ENCODE measurements around the gene H1-8.

H1-8 gene

DNA sequence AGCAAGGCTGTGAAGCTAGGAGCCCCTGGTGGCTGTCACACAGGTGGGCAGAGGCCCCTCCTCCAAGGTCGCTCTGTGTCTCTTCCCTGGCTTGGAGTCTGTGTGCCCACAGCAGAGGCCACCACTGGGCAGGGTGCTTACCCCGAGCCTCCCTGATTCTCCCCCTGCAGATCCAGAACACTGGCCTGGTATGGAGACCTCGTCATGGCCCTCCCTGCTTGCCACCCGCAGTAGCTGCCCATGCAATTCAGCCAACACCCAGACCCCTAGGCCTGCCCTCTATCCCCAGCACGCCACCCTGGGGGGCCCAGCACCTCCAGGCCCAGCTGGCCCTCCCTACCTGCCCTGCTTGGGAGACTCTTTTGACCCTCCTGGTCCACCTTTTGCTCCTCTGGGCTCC lies 20.0 kb upstream of the H1-8 start:
- Histone ChIP-seq H3K36me3 (ENCODE audit: control insufficient read depth, insufficient read depth, low read length) (no peaks in the 10 kb centered on the region), H3K9me3 (ENCODE audit: control insufficient read depth, low read length) (no peaks in the 10 kb centered on the region), H3K4me3 (ENCODE audit: insufficient read depth, low read depth, low read length, poor library complexity, severe bottlenecking) (no peak overlapping the region), H3K27ac (ENCODE audit: insufficient read depth, low read length, poor library complexity, severe bottlenecking) (no peak overlapping the region), H3K4me1 (ENCODE audit: control insufficient read depth, insufficient read depth, low read length, poor library complexity, severe bottlenecking) (no peaks in the 10 kb centered on the region), H3K27me3 (replicated peaks; ENCODE audit: control insufficient read depth, insufficient read depth, low read length, poor library complexity, severe bottlenecking) (no peaks in the 10 kb centered on the region)
- DNase-seq: no peak

DNA sequence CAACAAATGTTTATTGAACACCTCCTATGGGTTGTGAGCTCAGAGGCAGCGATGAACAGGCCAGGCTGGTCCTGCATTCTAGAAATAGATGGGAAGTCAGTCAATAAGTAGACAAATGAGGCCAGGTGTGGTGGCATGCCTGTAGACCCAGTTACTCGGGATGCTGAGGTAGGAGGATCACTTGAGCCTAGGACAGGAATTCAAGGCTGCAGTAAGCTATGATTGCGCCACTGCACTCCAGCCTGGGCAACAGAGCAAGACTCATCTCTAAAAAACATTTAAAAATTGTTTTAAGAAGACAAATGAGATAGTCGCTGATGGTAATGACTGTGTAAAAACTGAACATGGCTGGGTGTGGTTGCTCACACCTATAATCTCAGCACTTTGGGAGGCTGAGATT lies 18.9 kb upstream of the H1-8 start:
- DNase-seq: no peak
- no peaks in the 10 kb centered on the region for H3K36me3 ChIP-seq (ENCODE audit: control insufficient read depth, insufficient read depth, low read length)
- no peaks in the 10 kb centered on the region for H3K9me3 ChIP-seq (ENCODE audit: control insufficient read depth, low read length)
- no peaks in the 10 kb centered on the region for H3K4me1 ChIP-seq (ENCODE audit: control insufficient read depth, insufficient read depth, low read length, poor library complexity, severe bottlenecking)
- no peak overlapping the region for H3K4me3 ChIP-seq (ENCODE audit: insufficient read depth, low read depth, low read length, poor library complexity, severe bottlenecking)
- H3K27ac ChIP-seq (ENCODE audit: insufficient read depth, low read length, poor library complexity, severe bottlenecking): no peak overlapping the region
- no peaks in the 10 kb centered on the region for H3K27me3 ChIP-seq (replicated peaks; ENCODE audit: control insufficient read depth, insufficient read depth, low read length, poor library complexity, severe bottlenecking)

DNA sequence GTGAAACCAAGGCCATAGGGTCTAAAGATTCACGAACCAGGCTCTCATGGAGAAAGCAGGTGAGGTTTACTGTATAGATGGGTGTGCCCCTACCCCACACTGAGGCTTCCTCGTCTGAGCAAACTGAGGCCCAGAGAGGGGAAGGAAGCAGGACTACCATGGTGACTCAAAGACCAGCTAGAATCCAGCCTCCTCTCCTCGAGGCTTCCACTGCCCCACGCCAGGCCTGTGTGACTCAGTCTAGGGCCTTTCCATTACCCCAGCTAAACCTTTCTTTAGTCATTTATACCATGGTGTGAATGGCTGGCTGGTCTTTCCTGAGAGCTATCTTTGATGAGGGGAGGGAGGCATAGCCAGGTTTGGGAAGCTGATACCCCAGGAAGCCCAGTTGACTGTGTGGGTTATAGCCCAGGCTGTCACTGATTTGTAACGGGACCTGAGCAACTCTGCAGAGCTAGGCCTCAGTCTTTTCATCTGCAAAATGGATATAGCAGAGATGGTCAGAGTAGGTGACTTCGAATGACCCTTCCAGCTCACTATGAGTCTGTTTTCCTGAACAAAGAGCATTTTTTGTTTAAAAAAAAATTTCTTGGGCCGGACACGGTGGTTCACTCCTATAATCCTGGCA lies 17.5 kb upstream of the H1-8 start:
- no peak for DNase-seq
- Histone ChIP-seq H3K9me3 (ENCODE audit: control insufficient read depth, low read length) (no peaks in the 10 kb centered on the region), H3K4me3 (ENCODE audit: insufficient read depth, low read depth, low read length, poor library complexity, severe bottlenecking) (no peak overlapping the region), H3K27me3 (replicated peaks; ENCODE audit: control insufficient read depth, insufficient read depth, low read length, poor library complexity, severe bottlenecking) (no peaks in the 10 kb centered on the region), H3K27ac (ENCODE audit: insufficient read depth, low read length, poor library complexity, severe bottlenecking) (no peak overlapping the region), H3K4me1 (ENCODE audit: control insufficient read depth, insufficient read depth, low read length, poor library complexity, severe bottlenecking) (no peaks in the 10 kb centered on the region), H3K36me3 (ENCODE audit: control insufficient read depth, insufficient read depth, low read length) (no peaks in the 10 kb centered on the region)

GRCh38 chr3:129526121-129526900 lies 16.7 kb upstream of the H1-8 start:
- H3K4me1 ChIP-seq (ENCODE audit: control insufficient read depth, insufficient read depth, low read length, poor library complexity, severe bottlenecking): no peaks in the 10 kb centered on the region
- H3K27me3 ChIP-seq (replicated peaks; ENCODE audit: control insufficient read depth, insufficient read depth, low read length, poor library complexity, severe bottlenecking): no peaks in the 10 kb centered on the region
- H3K36me3 ChIP-seq (ENCODE audit: control insufficient read depth, insufficient read depth, low read length): no peaks in the 10 kb centered on the region
- DNase-seq: no peak
- H3K4me3 ChIP-seq (ENCODE audit: insufficient read depth, low read depth, low read length, poor library complexity, severe bottlenecking): no peak overlapping the region
- H3K27ac ChIP-seq (ENCODE audit: insufficient read depth, low read length, poor library complexity, severe bottlenecking): no peak overlapping the region
- H3K9me3 ChIP-seq (ENCODE audit: control insufficient read depth, low read length): no peaks in the 10 kb centered on the region

- no peak for DNase-seq
- H3K4me1 ChIP-seq (ENCODE audit: control insufficient read depth, insufficient read depth, low read length, poor library complexity, severe bottlenecking): no peaks in the 10 kb centered on the region
- no peak overlapping the region for H3K27ac ChIP-seq (ENCODE audit: insufficient read depth, low read length, poor library complexity, severe bottlenecking)
- H3K27me3 ChIP-seq (replicated peaks; ENCODE audit: control insufficient read depth, insufficient read depth, low read length, poor library complexity, severe bottlenecking): no peaks in the 10 kb centered on the region
- no peak overlapping the region for H3K4me3 ChIP-seq (ENCODE audit: insufficient read depth, low read depth, low read length, poor library complexity, severe bottlenecking)
- no peaks in the 10 kb centered on the region for H3K9me3 ChIP-seq (ENCODE audit: control insufficient read depth, low read length)
- H3K36me3 ChIP-seq (ENCODE audit: control insufficient read depth, insufficient read depth, low read length): no peaks in the 10 kb centered on the region
Measured at GRCh38 chr3:129527262-129527661, 15.7 kb upstream of the H1-8 start.

GRCh38 chr3:129528589-129529100 lies 14.3 kb upstream of the H1-8 start, which contains the start of gene RHO:
Gene RHO (plus strand): TSS chr3:129528639. CDS start chr3:129528734, 95 bp downstream.
- no peaks in the 10 kb centered on the region for H3K4me1 ChIP-seq (ENCODE audit: control insufficient read depth, insufficient read depth, low read length, poor library complexity, severe bottlenecking)
- H3K36me3 ChIP-seq (ENCODE audit: control insufficient read depth, insufficient read depth, low read length): no peaks in the 10 kb centered on the region
- DNase-seq: no peak
- no peaks in the 10 kb centered on the region for H3K9me3 ChIP-seq (ENCODE audit: control insufficient read depth, low read length)
- no peak within 1 kb of the TSS for H3K4me3 ChIP-seq (ENCODE audit: insufficient read depth, low read depth, low read length, poor library complexity, severe bottlenecking)
- H3K27ac ChIP-seq (ENCODE audit: insufficient read depth, low read length, poor library complexity, severe bottlenecking): no peak within 1 kb of the TSS
- no peaks in the 10 kb centered on the region for H3K27me3 ChIP-seq (replicated peaks; ENCODE audit: control insufficient read depth, insufficient read depth, low read length, poor library complexity, severe bottlenecking)

DNA sequence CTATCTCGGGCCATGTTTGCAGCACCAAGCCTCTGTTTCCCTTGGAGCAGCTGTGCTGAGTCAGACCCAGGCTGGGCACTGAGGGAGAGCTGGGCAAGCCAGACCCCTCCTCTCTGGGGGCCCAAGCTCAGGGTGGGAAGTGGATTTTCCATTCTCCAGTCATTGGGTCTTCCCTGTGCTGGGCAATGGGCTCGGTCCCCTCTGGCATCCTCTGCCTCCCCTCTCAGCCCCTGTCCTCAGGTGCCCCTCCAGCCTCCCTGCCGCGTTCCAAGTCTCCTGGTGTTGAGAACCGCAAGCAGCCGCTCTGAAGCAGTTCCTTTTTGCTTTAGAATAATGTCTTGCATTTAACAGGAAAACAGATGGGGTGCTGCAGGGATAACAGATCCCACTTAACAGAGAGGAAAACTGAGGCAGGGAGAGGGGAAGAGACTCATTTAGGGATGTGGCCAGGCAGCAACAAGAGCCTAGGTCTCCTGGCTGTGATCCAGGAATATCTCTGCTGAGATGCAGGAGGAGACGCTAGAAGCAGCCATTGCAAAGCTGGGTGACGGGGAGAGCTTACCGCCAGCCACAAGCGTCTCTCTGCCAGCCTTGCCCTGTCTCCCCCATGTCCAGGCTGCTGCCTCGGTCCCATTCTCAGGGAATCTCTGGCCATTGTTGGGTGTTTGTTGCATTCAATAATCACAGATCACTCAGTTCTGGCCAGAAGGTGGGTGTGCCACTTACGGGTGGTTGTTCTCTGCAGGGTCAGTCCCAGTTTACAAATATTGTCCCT lies 13.4 kb upstream of the H1-8 start:
- Histone ChIP-seq H3K27me3 (replicated peaks; ENCODE audit: control insufficient read depth, insufficient read depth, low read length, poor library complexity, severe bottlenecking) (no peaks in the 10 kb centered on the region), H3K4me1 (ENCODE audit: control insufficient read depth, insufficient read depth, low read length, poor library complexity, severe bottlenecking) (no peaks in the 10 kb centered on the region), H3K27ac (ENCODE audit: insufficient read depth, low read length, poor library complexity, severe bottlenecking) (no peak overlapping the region), H3K9me3 (ENCODE audit: control insufficient read depth, low read length) (no peaks in the 10 kb centered on the region), H3K4me3 (ENCODE audit: insufficient read depth, low read depth, low read length, poor library complexity, severe bottlenecking) (no peak overlapping the region), H3K36me3 (ENCODE audit: control insufficient read depth, insufficient read depth, low read length) (no peaks in the 10 kb centered on the region)
- DNase-seq: no peak

GRCh38 chr3:129530251-129530791 lies 12.7 kb upstream of the H1-8 start:
- Histone ChIP-seq H3K4me3 (ENCODE audit: insufficient read depth, low read depth, low read length, poor library complexity, severe bottlenecking) (no peak overlapping the region), H3K4me1 (ENCODE audit: control insufficient read depth, insufficient read depth, low read length, poor library complexity, severe bottlenecking) (no peaks in the 10 kb centered on the region), H3K36me3 (ENCODE audit: control insufficient read depth, insufficient read depth, low read length) (no peaks in the 10 kb centered on the region), H3K9me3 (ENCODE audit: control insufficient read depth, low read length) (no peaks in the 10 kb centered on the region), H3K27ac (ENCODE audit: insufficient read depth, low read length, poor library complexity, severe bottlenecking) (no peak overlapping the region), H3K27me3 (replicated peaks; ENCODE audit: control insufficient read depth, insufficient read depth, low read length, poor library complexity, severe bottlenecking) (no peaks in the 10 kb centered on the region)
- DNase-seq: no peak

GRCh38 chr3:129530821-129531220 lies 12.2 kb upstream of the H1-8 start:
- no peak for DNase-seq
- H3K27me3 ChIP-seq (replicated peaks; ENCODE audit: control insufficient read depth, insufficient read depth, low read length, poor library complexity, severe bottlenecking): no peaks in the 10 kb centered on the region
- no peaks in the 10 kb centered on the region for H3K4me1 ChIP-seq (ENCODE audit: control insufficient read depth, insufficient read depth, low read length, poor library complexity, severe bottlenecking)

More at GRCh38 chr3:129530821-129531220, 12.2 kb upstream of the H1-8 start:
- Histone ChIP-seq H3K4me3 (ENCODE audit: insufficient read depth, low read depth, low read length, poor library complexity, severe bottlenecking) (no peak overlapping the region), H3K9me3 (ENCODE audit: control insufficient read depth, low read length) (no peaks in the 10 kb centered on the region), H3K36me3 (ENCODE audit: control insufficient read depth, insufficient read depth, low read length) (no peaks in the 10 kb centered on the region), H3K27ac (ENCODE audit: insufficient read depth, low read length, poor library complexity, severe bottlenecking) (no peak overlapping the region)

Data from effector memory CD4-positive, alpha-beta T cell (primary cell).